Gastrocnemius medialis (tissue), 4 donors: Measurements from ENCODE around the gene DIP2B. TPM values are rescaled to one million over a fixed set of nuclear protein-coding genes. Genes with fewer than 3 reads are reported as not detected.
"Not testable (repeated sequence)": the region's sequence is repeated elsewhere in the genome, so short reads cannot be mapped to it uniquely, and the experiment has no call there.

Source experiments
- ATAC-seq, 2 donors: fragments of 150-250 bp; one replicate each; pipeline ENCODE4 v1.9.1; 2016
- DNase-seq, 2 donors: peaks; one replicate each; pipeline ENCODE4 v3.0.0-alpha.2; 2019
- H3K27ac ChIP-seq, 4 donors: fragments of 200-600 bp; sonication (generic); 1 replicate in 1 of 4; 2 replicates in 3 of 4; pipeline ENCODE4 v1.5.1; 2016 to 2018; ENCODE audit warnings: mild to moderate bottlenecking in 2 of 4, moderate library complexity in 1 of 4
- H3K27me3 ChIP-seq, 3 donors: fragments of 200-600 bp; sonication (generic) in 2 of 3; 1 replicate in 1 of 3; 2 replicates in 2 of 3; pipeline versions ENCODE4 v1.5.1 to v1.6.0; 2016 to 2019; ENCODE audit warnings: mild to moderate bottlenecking in 1 of 3, moderate library complexity in 1 of 3
- H3K36me3 ChIP-seq, 2 donors: fragments of 200-600 bp; sonication (generic) in 1 of 2; one replicate each; pipeline ENCODE4 v1.5.1; 2017 to 2018
- H3K4me1 ChIP-seq, 2 donors: fragments of 200-600 bp; sonication (generic) in 1 of 2; one replicate each; pipeline ENCODE4 v1.5.1; 2016 to 2017; ENCODE audit warnings: mild to moderate bottlenecking in 2 of 2
- H3K4me3 ChIP-seq, 4 donors: fragments of 200-600 bp; sonication (generic) in 3 of 4; 1 replicate in 1 of 4; 2 replicates in 3 of 4; pipeline ENCODE4 v1.5.1; 2016 to 2019; ENCODE audit warnings: mild to moderate bottlenecking in 2 of 4
- H3K9me3 ChIP-seq, 3 donors: fragments of 200-600 bp; sonication (generic) in 2 of 3; 1 replicate in 1 of 3; 2 replicates in 2 of 3; pipeline ENCODE4 v1.5.1; 2016 to 2019
- CTCF ChIP-seq, 5 experiments: fragments of 450-650 bp in 3 of 5; fragments of 200-600 bp in 2 of 5; sonication (generic) in 2 of 5; IDR thresholded peaks in 4 of 5; conservative IDR thresholded peaks in 1 of 5; 1 replicate in 4 of 5; 2 replicates in 1 of 5; pipeline ENCODE4 v1.5.1; 2016 to 2019; ENCODE audit warnings: antibody characterized with exemption in 5 of 5, mild to moderate bottlenecking in 3 of 5, moderate library complexity in 3 of 5
- POLR2A ChIP-seq, 2 donors: fragments of 450-650 bp; IDR thresholded peaks; one replicate each; pipeline ENCODE4 v1.6.1; 2017; ENCODE audit warnings: antibody characterized with exemption in 2 of 2, mild to moderate bottlenecking in 2 of 2, moderate library complexity in 2 of 2
- in situ Hi-C, 4 donors: fragments of 200-750 bp; cut with MboI; loops; one replicate each; pipeline versions ENCODE4 v1.15.0 to v1.8.0; 2017; ENCODE audit warnings: low sequenced_read_pairs in 4 of 4
- intact Hi-C: fragments of 100-400 bp; cut with DNase I; formaldehyde crosslinking; loops from one replicate; pipeline ENCODE4 v1.15.1; 2023; ENCODE audit warnings: low total_unique reads
- total RNA-seq, 4 donors: library from RNA; depleted of rRNA; stranded (reverse); fragments of >200 nt; gene quantifications; one replicate each; pipeline versions ENCODE4 v1.1.0 to v1.2.3, GENCODE V29; 2016

The DIP2B gene
- total RNA-seq, 4 donors from 2014 or later = 11.5 to 15.2 (median 12.2) TPM

DNA sequence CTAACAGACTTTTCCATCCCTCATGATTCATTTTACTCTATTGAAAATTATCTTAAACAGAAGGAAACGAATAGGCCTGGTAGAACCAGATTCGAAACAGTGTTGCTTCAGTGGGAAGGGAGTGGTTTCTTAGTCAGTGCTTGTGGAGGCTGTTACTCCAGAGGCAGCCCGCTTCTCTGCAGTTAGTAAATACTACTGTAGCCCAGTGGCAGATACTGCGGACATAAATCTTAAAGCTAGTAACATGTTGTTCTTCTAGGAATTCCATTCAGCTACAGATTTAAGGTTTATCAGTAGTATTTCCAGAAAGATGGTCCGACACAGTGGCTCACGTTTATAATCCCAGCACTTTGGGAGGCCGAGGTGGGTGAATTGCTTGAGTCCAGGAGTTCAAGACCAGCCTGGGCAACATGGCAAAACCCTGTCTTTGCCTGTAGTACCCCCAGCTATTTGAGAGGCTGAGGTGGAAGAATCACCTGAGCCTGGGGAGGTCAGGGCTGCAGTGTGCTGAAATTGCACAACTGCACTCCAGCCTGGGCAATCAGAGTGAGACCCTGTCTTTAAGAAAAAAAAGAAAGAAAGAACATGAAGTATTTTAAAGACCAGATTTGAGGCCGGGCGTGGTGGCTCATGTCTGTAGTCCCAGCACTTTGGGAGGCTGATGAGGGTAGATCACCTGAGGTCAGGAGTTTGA is 45.9 kb downstream of the DIP2B start:
- ATAC-seq = no peak
- DNase-seq = no peak
- in situ Hi-C loops = no loop called here

GRCh38 chr12:50551866-50552265 is 47.1 kb downstream of the DIP2B start:
- H3K4me3 ChIP-seq = no peak overlapping the region
- H3K27ac ChIP-seq = no peak overlapping the region
- in situ Hi-C loops = no loop called here
- no peaks in the 10 kb centered on the region for H3K27me3 ChIP-seq
- no peak for TF ChIP-seq POLR2A (IDR thresholded peaks at IDR 0.05)
- no peak for TF ChIP-seq CTCF (IDR thresholded peaks at IDR 0.05 in 4 of 5, conservative IDR thresholded peaks at IDR 0.05 in 1 of 5)
- ATAC-seq (no peak), DNase-seq (no peak)
- H3K36me3 ChIP-seq = no peaks in the 10 kb centered on the region
- H3K9me3 ChIP-seq = no peaks in the 10 kb centered on the region
- intact Hi-C loops = no loop called here
- H3K4me1 ChIP-seq = peaks cover 1 to 9% of the 10 kb centered on the region in 2 donors

More for the DNA sequence above, 45.9 kb downstream of the DIP2B start:
- Histone ChIP-seq H3K27ac (no peak overlapping the region), H3K36me3 (no peaks in the 10 kb centered on the region), H3K4me1 (peaks cover 9 to 18% of the 10 kb centered on the region in 2 donors), H3K9me3 (no peaks in the 10 kb centered on the region), H3K4me3 (no peak overlapping the region), H3K27me3 (no peaks in the 10 kb centered on the region)
- TF ChIP-seq POLR2A (IDR thresholded peaks at IDR 0.05) (no peak), CTCF (IDR thresholded peaks at IDR 0.05 in 4 of 5, conservative IDR thresholded peaks at IDR 0.05 in 1 of 5) (no peak)
- intact Hi-C loops = no loop called here

- Histone ChIP-seq H3K4me1 (peaks cover 0 to 9% of the 10 kb centered on the region in 2 donors), H3K9me3 (no peaks in the 10 kb centered on the region), H3K4me3 (no peak overlapping the region), H3K36me3 (no peaks in the 10 kb centered on the region), H3K27me3 (no peaks in the 10 kb centered on the region), H3K27ac (no peak overlapping the region)
- intact Hi-C loops = no loop called here
- in situ Hi-C loops = no loop called here
- DNase-seq (no peak), ATAC-seq (no peak)
- TF ChIP-seq CTCF (IDR thresholded peaks at IDR 0.05 in 4 of 5, conservative IDR thresholded peaks at IDR 0.05 in 1 of 5) = no peak
- TF ChIP-seq POLR2A (IDR thresholded peaks at IDR 0.05) = no peak
These were observed 49.9 kb downstream of the DIP2B start for GRCh38 chr12:50554651-50555050.

- in situ Hi-C loops (no loop called here), intact Hi-C loops (no loop called here)
- Histone ChIP-seq H3K4me3 (no peak overlapping the region), H3K27ac (no peak overlapping the region), H3K27me3 (no peaks in the 10 kb centered on the region), H3K4me1 (peaks cover 0 to 3% of the 10 kb centered on the region in 2 donors), H3K9me3 (no peaks in the 10 kb centered on the region), H3K36me3 (no peaks in the 10 kb centered on the region)
- DNase-seq (no peak), ATAC-seq (no peak)
- TF ChIP-seq POLR2A (IDR thresholded peaks at IDR 0.05) (no peak), CTCF (IDR thresholded peaks at IDR 0.05 in 4 of 5, conservative IDR thresholded peaks at IDR 0.05 in 1 of 5) (no peak)
These were observed 50.7 kb downstream of the DIP2B start for GRCh38 chr12:50555471-50555885.

GRCh38 chr12:50556273-50556672 is 51.5 kb downstream of the DIP2B start:
- TF ChIP-seq POLR2A (IDR thresholded peaks at IDR 0.05) (no peak), CTCF (IDR thresholded peaks at IDR 0.05 in 4 of 5, conservative IDR thresholded peaks at IDR 0.05 in 1 of 5) (no peak)
- no peaks in the 10 kb centered on the region for H3K36me3 ChIP-seq
- DNase-seq = no peak
- intact Hi-C loops (no loop called here), in situ Hi-C loops (no loop called here)
- no peak for ATAC-seq
- no peaks in the 10 kb centered on the region for H3K4me1 ChIP-seq
- H3K9me3 ChIP-seq = no peaks in the 10 kb centered on the region
- H3K27ac ChIP-seq = no peak overlapping the region
- no peaks in the 10 kb centered on the region for H3K27me3 ChIP-seq
- no peak overlapping the region for H3K4me3 ChIP-seq

- H3K36me3 ChIP-seq, DNase-seq, intact Hi-C loops, H3K9me3 ChIP-seq, H3K4me1 ChIP-seq, in situ Hi-C loops, H3K27me3 ChIP-seq, H3K4me3 ChIP-seq, H3K27ac ChIP-seq, ATAC-seq: not testable (repeated sequence)
These were observed 52.0 kb downstream of the DIP2B start for GRCh38 chr12:50556796-50557195.
